ENCODE data around the gene KCNQ5. TPM values are rescaled to one million over a fixed set of nuclear protein-coding genes. Genes with fewer than 3 reads are reported as not detected.

The KCNQ5 gene
- total and polyA plus RNA-seq, 2 of the 8 experiments (the other 6 are each of a cell fraction or from before 2014, with no cell fraction given): 0.83 to 1.2 TPM

- Histone ChIP-seq H3K4me1 (replicated peaks in 1 of 4; ENCODE audit: control insufficient read depth in 3 of 4, insufficient read depth in 4 of 4, low read length in 3 of 4) (no peaks in the 10 kb centered on the region), H3K27me3 (replicated peaks in 1 of 4; ENCODE audit: control insufficient read depth in 3 of 4, extremely low read depth in 1 of 4, insufficient read depth in 3 of 4, low read length in 3 of 4) (no peaks in the 10 kb centered on the region), H3K27ac (ENCODE audit: low read depth, low read length) (no peak overlapping the region), H3K4me3 (ENCODE audit: extremely low read depth in 1 of 4, insufficient read depth in 2 of 4, low read depth in 3 of 4, low read length in 4 of 4) (no peak overlapping the region), H3K79me1 (ENCODE audit: low read depth, low read length) (no peaks in the 10 kb centered on the region), H3K18ac (ENCODE audit: extremely low read depth, low read length) (no peak overlapping the region), H4K5ac (ENCODE audit: insufficient read length, low read depth, low read length) (no peak overlapping the region), H2BK15ac (ENCODE audit: low read length) (no peak overlapping the region), H3K56ac (replicated peaks; ENCODE audit: insufficient read length, low read depth, low read length) (no peak overlapping the region), H4K20me1 (replicated peaks in 1 of 2; ENCODE audit: control insufficient read depth in 1 of 2, insufficient read depth in 2 of 2, low read length in 2 of 2) (no peaks in the 10 kb centered on the region), H2BK120ac (replicated peaks; ENCODE audit: low read depth, low read length) (no peak overlapping the region), H3K4ac (replicated peaks; ENCODE audit: insufficient read length, low read depth, low read length) (no peak overlapping the region), H2BK20ac (ENCODE audit: low read length) (no peak overlapping the region), H2AFZ (ENCODE audit: low read length) (no peak overlapping the region), H3K79me2 (ENCODE audit: control insufficient read depth in 1 of 2, insufficient read depth in 2 of 2, low read length in 2 of 2) (no peaks in the 10 kb centered on the region), H2BK12ac (ENCODE audit: low read depth, low read length) (no peak overlapping the region), H3K23me2 (ENCODE audit: low read depth, low read length) (no peaks in the 10 kb centered on the region), H3K23ac (ENCODE audit: insufficient read length) (no peak overlapping the region), H3K14ac (ENCODE audit: insufficient read length) (no peak overlapping the region), H3K4me2 (ENCODE audit: insufficient read depth in 1 of 2, low read depth in 2 of 2, low read length in 2 of 2) (no peak overlapping the region), H3K9me3 (ENCODE audit: insufficient read depth in 2 of 2, low read depth in 1 of 2, low read length in 1 of 2) (no peaks in the 10 kb centered on the region), H4K8ac (ENCODE audit: extremely low read depth, insufficient read depth, low read length) (no peak overlapping the region), H2AK5ac (ENCODE audit: low read depth, low read length) (no peak overlapping the region), H4K91ac (replicated peaks; ENCODE audit: insufficient read length, low read length) (no peak overlapping the region), H3K36me3 (ENCODE audit: control insufficient read depth in 2 of 4, insufficient read depth in 4 of 4, low read length in 3 of 4) (no peaks in the 10 kb centered on the region), H2BK5ac (ENCODE audit: low read depth, low read length) (no peak overlapping the region), H3K9ac (replicated peaks in 1 of 4; ENCODE audit: extremely low read depth in 1 of 4, low read depth in 3 of 4, low read length in 3 of 4) (no peak overlapping the region)
- WGBS, 2 experiments (ENCODE audit: extremely low coverage in 1 of 2, insufficient coverage in 1 of 2, insufficient read length in 1 of 2, insufficient replicate concordance in 2 of 2, low coverage in 1 of 2, low lambda C conversion rate in 2 of 2, missing lambda C conversion rate in 1 of 2): 94% methylated on average over 1 of the region's 1 CpG; no CpG with 5 or more reads in 1 of the 2 experiments
- DNase-seq (ENCODE audit: low read depth in 1 of 2, low spot score in 2 of 2) (no peak), FAIRE-seq (no peak)
- ChIA-PET POLR2A (ENCODE audit: partially characterized antibody) (no interaction called here), CTCF (ENCODE audit: partially characterized antibody) (interaction anchor here (0.5 to 1.1 kb wide), 4 partner anchors 37 to 244 kb away, joined by 3 to 4 read pairs (median 3); no protein-coding TSS in a partner anchor)
These were observed 271.0 kb downstream of the KCNQ5 start for GRCh38 chr6:72892901-72893300.

Data from H1 (cell line).